ENCODE measurements around the gene PDE9A. TPM values are rescaled to one million over a fixed set of nuclear protein-coding genes. Genes with fewer than 3 reads are reported as not detected.

The PDE9A gene
- total and polyA plus RNA-seq, 2 donors (not counting 1 experiment from before 2014, with no cell fraction given) = 0.34 to 5.8 TPM

DNA sequence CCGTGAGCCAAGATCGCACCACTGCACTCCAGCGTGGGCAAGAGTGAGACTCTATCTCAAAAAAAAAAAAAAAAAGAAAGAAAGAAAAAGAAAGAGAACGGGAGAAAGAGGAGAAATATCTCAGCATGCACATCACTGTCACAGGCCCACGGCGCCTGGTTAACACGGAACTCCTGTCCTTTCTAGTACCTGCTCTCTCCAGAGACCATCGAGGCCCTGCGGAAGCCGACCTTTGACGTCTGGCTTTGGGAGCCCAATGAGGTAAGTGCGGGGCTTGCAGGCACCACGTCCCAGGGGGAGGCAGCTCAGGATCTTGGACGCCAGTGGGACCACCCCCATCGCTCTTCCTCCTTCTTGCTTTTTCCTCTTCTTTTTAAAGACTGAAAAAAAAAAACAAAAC lies 100.4 kb downstream of the PDE9A start:
- Histone ChIP-seq H4K20me1 (ENCODE audit: control insufficient read depth, insufficient read depth, low read length, poor library complexity, severe bottlenecking) (no peaks in the 10 kb centered on the region), H3K4me1 (ENCODE audit: control insufficient read depth in 2 of 2, insufficient read depth in 2 of 2, low read length in 2 of 2) (no peaks in the 10 kb centered on the region), H3K4me2 (replicated peaks; ENCODE audit: low read depth, low read length, poor library complexity, severe bottlenecking) (no peak overlapping the region), H3K36me3 (replicated peaks in 1 of 2; ENCODE audit: control extremely low read depth in 1 of 2, control insufficient read depth in 1 of 2, extremely low read depth in 1 of 2, insufficient read depth in 2 of 2, low read length in 1 of 2) (no peaks in the 10 kb centered on the region), H3K4me3 (ENCODE audit: control extremely low read depth in 1 of 5, extremely low read depth in 1 of 5, insufficient read depth in 1 of 5, low read depth in 2 of 5, low read length in 4 of 5) (no peak overlapping the region), H3K9ac (ENCODE audit: low read length) (no peak overlapping the region), H3K9me3 (ENCODE audit: control extremely low read depth in 1 of 3, control insufficient read depth in 2 of 3, insufficient read depth in 1 of 3, low read length in 2 of 3) (no peaks in the 10 kb centered on the region), H2AFZ (ENCODE audit: insufficient read depth, low read depth, low read length, poor library complexity, severe bottlenecking) (no peak overlapping the region), H3K27me3 (replicated peaks in 1 of 4; ENCODE audit: control extremely low read depth in 1 of 4, control insufficient read depth in 3 of 4, insufficient read depth in 4 of 4, low read length in 3 of 4) (no peaks in the 10 kb centered on the region), H3K79me2 (ENCODE audit: control insufficient read depth, insufficient read depth, low read length) (no peaks in the 10 kb centered on the region), H3K27ac (ENCODE audit: low read length in 2 of 2) (no peak overlapping the region)
- POLR2A ChIA-PET = no interaction called here
- no peak for TF ChIP-seq CTCF (IDR thresholded peaks at IDR 0.05)
- TF ChIP-seq EZH2 (IDR thresholded peaks at IDR 0.05; ENCODE audit: borderline replicate concordance, insufficient read depth, low read depth, low read length, poor library complexity, severe bottlenecking) = no peak
- no peak overlapping the region for H3K4me3 Mint-ChIP-seq
- intact Hi-C loops (cut with micrococcal nuclease) = no loop called here
- H3K27ac Mint-ChIP-seq = no peak overlapping the region
- ATAC-seq (ENCODE audit: low read depth) (no peak), DNase-seq (no peak)
- no peaks in the 10 kb centered on the region for H3K9me3 Mint-ChIP-seq (ENCODE audit: insufficient read depth)
- H3K27me3 Mint-ChIP-seq = no peaks in the 10 kb centered on the region
- no peaks in the 10 kb centered on the region for H3K4me1 Mint-ChIP-seq
- CTCF ChIA-PET = no interaction called here
- 47% methylated on average over 9 of the region's 15 CpGs for WGBS (ENCODE audit: insufficient coverage)

GRCh38 chr21:42754270-42754933 lies 101.0 kb downstream of the PDE9A start:
- intact Hi-C loops (cut with micrococcal nuclease) = no loop called here
- no peaks in the 10 kb centered on the region for H3K27me3 ChIP-seq (replicated peaks in 1 of 4; ENCODE audit: control extremely low read depth in 1 of 4, control insufficient read depth in 3 of 4, insufficient read depth in 4 of 4, low read length in 3 of 4)
- Mint-ChIP-seq H3K9me3 (ENCODE audit: insufficient read depth) (no peaks in the 10 kb centered on the region), H3K27me3 (no peaks in the 10 kb centered on the region), H3K4me1 (no peaks in the 10 kb centered on the region), H3K4me3 (no peak overlapping the region), H3K27ac (no peak overlapping the region)
- TF ChIP-seq EZH2 (IDR thresholded peaks at IDR 0.05; ENCODE audit: borderline replicate concordance, insufficient read depth, low read depth, low read length, poor library complexity, severe bottlenecking) = no peak
- no peak for TF ChIP-seq CTCF (IDR thresholded peaks at IDR 0.05)
- ATAC-seq (ENCODE audit: low read depth) = no peak
- POLR2A ChIA-PET = no interaction called here
- H3K4me2 ChIP-seq (replicated peaks; ENCODE audit: low read depth, low read length, poor library complexity, severe bottlenecking) = no peak overlapping the region
- WGBS (ENCODE audit: insufficient coverage) = 74% methylated on average over 8 of the region's 14 CpGs
- no peaks in the 10 kb centered on the region for H3K4me1 ChIP-seq (ENCODE audit: control insufficient read depth in 2 of 2, insufficient read depth in 2 of 2, low read length in 2 of 2)
- no peaks in the 10 kb centered on the region for H3K36me3 ChIP-seq (replicated peaks in 1 of 2; ENCODE audit: control extremely low read depth in 1 of 2, control insufficient read depth in 1 of 2, extremely low read depth in 1 of 2, insufficient read depth in 2 of 2, low read length in 1 of 2)
- H3K9me3 ChIP-seq (ENCODE audit: control extremely low read depth in 1 of 3, control insufficient read depth in 2 of 3, insufficient read depth in 1 of 3, low read length in 2 of 3) = no peaks in the 10 kb centered on the region
- no peak overlapping the region for H3K9ac ChIP-seq (ENCODE audit: low read length)
- H3K27ac ChIP-seq (ENCODE audit: low read length in 2 of 2) = no peak overlapping the region
- CTCF ChIA-PET = no interaction called here
- H3K4me3 ChIP-seq (ENCODE audit: control extremely low read depth in 1 of 5, extremely low read depth in 1 of 5, insufficient read depth in 1 of 5, low read depth in 2 of 5, low read length in 4 of 5) = no peak overlapping the region
- H3K79me2 ChIP-seq (ENCODE audit: control insufficient read depth, insufficient read depth, low read length) = no peaks in the 10 kb centered on the region
- no peaks in the 10 kb centered on the region for H4K20me1 ChIP-seq (ENCODE audit: control insufficient read depth, insufficient read depth, low read length, poor library complexity, severe bottlenecking)
- no peak for DNase-seq
- no peak overlapping the region for H2AFZ ChIP-seq (ENCODE audit: insufficient read depth, low read depth, low read length, poor library complexity, severe bottlenecking)
